Endodermal cell (in vitro differentiated cells): ENCODE results near the gene CA5A. TPM values are rescaled to one million over a fixed set of nuclear protein-coding genes. Genes with fewer than 3 reads are reported as not detected.
"Not testable (repeated sequence)": the region's sequence is repeated elsewhere in the genome, so short reads cannot be mapped to it uniquely, and the experiment has no call there.

Source experiments
- DNase-seq: peaks from one replicate; pipeline ENCODE4 v3.0.0-alpha.2; 2017
- H3K27ac ChIP-seq: 2 replicates; pipeline ENCODE4 v1.5.1; 2013; ENCODE audit warnings: mild to moderate bottlenecking, low read depth, low read length, moderate library complexity
- H3K27me3 ChIP-seq: 2 replicates; pipeline ENCODE4 v1.6.1; 2013; ENCODE audit warnings: mild to moderate bottlenecking, low read length, moderate library complexity; ENCODE audit not compliant: insufficient read depth, control insufficient read depth, poor library complexity, severe bottlenecking
- H3K36me3 ChIP-seq: 2 replicates; pipeline ENCODE4 v1.7.0; 2013; ENCODE audit warnings: mild to moderate bottlenecking, low read length, moderate library complexity; ENCODE audit not compliant: control insufficient read depth, insufficient read depth
- H3K4me1 ChIP-seq: one replicate; pipeline ENCODE4 v1.7.0; 2013; ENCODE audit warnings: low read length; ENCODE audit not compliant: control insufficient read depth, insufficient read depth
- H3K4me3 ChIP-seq: 2 replicates; pipeline ENCODE4 v1.5.1; 2013; ENCODE audit warnings: mild to moderate bottlenecking, low read length, moderate library complexity
- H3K9ac ChIP-seq: 2 replicates; pipeline ENCODE4 v1.6.1; 2013; ENCODE audit warnings: mild to moderate bottlenecking, low read length, moderate library complexity; ENCODE audit not compliant: poor library complexity, severe bottlenecking; ENCODE audit errors: extremely low read depth
- H3K9me3 ChIP-seq: 2 replicates; pipeline ENCODE4 v1.6.1; 2013; ENCODE audit warnings: mild to moderate bottlenecking, low read length, moderate library complexity; ENCODE audit not compliant: control insufficient read depth
- H3K27ac Mint-ChIP-seq: 2 replicates; pipeline ENCODE4 v1.8.0; 2020; ENCODE audit warnings: mixed read lengths
- H3K27me3 Mint-ChIP-seq: 2 replicates; pipeline ENCODE4 v1.8.0; 2021; ENCODE audit warnings: mild to moderate bottlenecking, mixed read lengths; ENCODE audit not compliant: insufficient read depth
- H3K36me3 Mint-ChIP-seq: 2 replicates; pipeline ENCODE4 v1.8.0; 2020; ENCODE audit warnings: low read depth, mixed read lengths
- H3K4me1 Mint-ChIP-seq: 2 replicates; pipeline ENCODE4 v1.8.0; 2020; ENCODE audit warnings: mixed read lengths
- H3K4me3 Mint-ChIP-seq: 2 replicates; pipeline ENCODE4 v1.8.0; 2020; ENCODE audit warnings: mild to moderate bottlenecking, moderate library complexity, mixed read lengths
- H3K9me3 Mint-ChIP-seq: 2 replicates; pipeline ENCODE4 v1.8.0; 2020; ENCODE audit warnings: mild to moderate bottlenecking, mixed read lengths
- CTCF ChIP-seq: fragments of 200-600 bp; sonication (generic); conservative IDR thresholded peaks from 2 replicates; pipeline ENCODE4 v1.5.0; 2021; ENCODE audit warnings: antibody characterized with exemption, mild to moderate bottlenecking
- WGBS, 2 experiments: methylation state at CpG; one replicate each; pipeline versions ENCODE4 v1.1.5 to v1.1.7; 2013; ENCODE audit warnings: missing lambda C conversion rate in 2 of 2, mixed read lengths in 1 of 2; ENCODE audit not compliant: insufficient coverage in 1 of 2, insufficient read length in 1 of 2; 5-methylcytosine and 5-hydroxymethylcytosine counted together
- total RNA-seq, 2 donors: library from RNA; stranded (reverse); fragmentation: NEBNext Ultra II Directional in 1 of 2; extraction: Animal tissue kit (Norgen Biotek cat#: 25700) in 1 of 2; gene quantifications; 2 replicates in 1 of 2; 3 replicates in 1 of 2; pipeline ENCODE4 v1.2.1, GENCODE V29; 2021

CA5A gene
- total RNA-seq, 2 donors from 2014 or later: not detected

- H3K27ac Mint-ChIP-seq: no peak overlapping the region
Observed at GRCh38 chr16:87895641-87896141, 40.6 kb downstream of the CA5A start.

GRCh38 chr16:87894005-87894404, 42.3 kb downstream of the CA5A start:
- not testable (repeated sequence) for H3K36me3 Mint-ChIP-seq, H3K4me1 Mint-ChIP-seq, H3K27ac Mint-ChIP-seq, H3K9ac ChIP-seq, H3K4me3 ChIP-seq, H3K4me1 ChIP-seq, H3K27me3 Mint-ChIP-seq, H3K4me3 Mint-ChIP-seq, H3K9me3 Mint-ChIP-seq, H3K27ac ChIP-seq, H3K36me3 ChIP-seq, H3K9me3 ChIP-seq, DNase-seq, H3K27me3 ChIP-seq
- WGBS, 2 experiments: 89 to 100% methylated on average over 2 to 4 of the region's 4 CpGs

More at GRCh38 chr16:87895641-87896141, 40.6 kb downstream of the CA5A start:
- TF ChIP-seq CTCF: no peak
- Histone ChIP-seq H3K36me3 (no peaks in the 10 kb centered on the region), H3K27me3 (no peaks in the 10 kb centered on the region), H3K9ac (no peak overlapping the region), H3K4me1 (no peaks in the 10 kb centered on the region), H3K4me3 (no peak overlapping the region), H3K9me3 (no peaks in the 10 kb centered on the region), H3K27ac (no peak overlapping the region)
- no peak for DNase-seq
- H3K36me3 Mint-ChIP-seq: no peaks in the 10 kb centered on the region
- H3K4me3 Mint-ChIP-seq: no peak overlapping the region
- H3K4me1 Mint-ChIP-seq: no peaks in the 10 kb centered on the region
- no peaks in the 10 kb centered on the region for H3K9me3 Mint-ChIP-seq
- 96 to 100% methylated on average over 8 to 10 of the region's 10 CpGs for WGBS, 2 experiments
- H3K27me3 Mint-ChIP-seq: no peaks in the 10 kb centered on the region

- no peak overlapping the region for H3K27ac ChIP-seq
- no peak for TF ChIP-seq CTCF
- Mint-ChIP-seq H3K4me1 (no peaks in the 10 kb centered on the region), H3K27ac (no peak overlapping the region), H3K27me3 (no peaks in the 10 kb centered on the region), H3K4me3 (no peak overlapping the region), H3K9me3 (peaks cover 6% of the 10 kb centered on the region), H3K36me3 (no peaks in the 10 kb centered on the region)
- H3K27me3 ChIP-seq: no peaks in the 10 kb centered on the region
- no peaks in the 10 kb centered on the region for H3K9me3 ChIP-seq
- DNase-seq: no peak
- H3K4me1 ChIP-seq: no peaks in the 10 kb centered on the region
- WGBS, 2 experiments: 96% methylated on average over 13 to 21 of the region's 21 CpGs
- no peak overlapping the region for H3K9ac ChIP-seq
- H3K36me3 ChIP-seq: no peaks in the 10 kb centered on the region
- no peak overlapping the region for H3K4me3 ChIP-seq
Observed at GRCh38 chr16:87891764-87892163, 44.6 kb downstream of the CA5A start.

- WGBS, 2 experiments: 93 to 97% methylated on average over 7 to 10 of the region's 10 CpGs
- H3K9me3 Mint-ChIP-seq, H3K36me3 Mint-ChIP-seq, H3K9me3 ChIP-seq, H3K9ac ChIP-seq, H3K4me3 Mint-ChIP-seq, H3K27ac ChIP-seq, H3K4me1 Mint-ChIP-seq, H3K4me3 ChIP-seq, H3K36me3 ChIP-seq, H3K27ac Mint-ChIP-seq, H3K27me3 Mint-ChIP-seq, H3K27me3 ChIP-seq, DNase-seq, H3K4me1 ChIP-seq: not testable (repeated sequence)
- TF ChIP-seq CTCF: peak; percentile 63
Observed at GRCh38 chr16:87889762-87890161, 46.6 kb downstream of the CA5A start.

- H3K9me3 Mint-ChIP-seq, H3K27ac Mint-ChIP-seq: not testable (repeated sequence)
- WGBS, 2 experiments: 74 to 90% methylated on average over 5 to 7 of the region's 7 CpGs
Observed at GRCh38 chr16:87888346-87888745, 48.0 kb downstream of the CA5A start.

More at GRCh38 chr16:87888346-87888745, 48.0 kb downstream of the CA5A start:
- not testable (repeated sequence) for H3K36me3 ChIP-seq, H3K4me3 Mint-ChIP-seq, H3K4me1 ChIP-seq, H3K27ac ChIP-seq, H3K9ac ChIP-seq, H3K36me3 Mint-ChIP-seq, H3K9me3 ChIP-seq, H3K27me3 Mint-ChIP-seq, H3K4me1 Mint-ChIP-seq, H3K4me3 ChIP-seq, DNase-seq, H3K27me3 ChIP-seq
